Cardiac fibroblast (primary cell): Measurements from ENCODE around the gene S100B.

Experiments used
- DNase-seq, 2 donors: peaks; one replicate each; pipeline versions ENCODE4 v3.0.0 to v3.0.0-alpha.2; 2010; ENCODE audit warnings: low read depth in 2 of 2
- H3K4me3 ChIP-seq, 2 donors: replicated peaks in 1 of 2; 1 replicate in 1 of 2; 2 replicates in 1 of 2; pipeline ENCODE4 v1.5.1; 2011; ENCODE audit warnings: low read depth in 2 of 2, low read length in 2 of 2, mild to moderate bottlenecking in 2 of 2, moderate library complexity in 1 of 2
- CTCF ChIP-seq: IDR thresholded peaks from one replicate; pipeline ENCODE4 v1.5.1; 2011; ENCODE audit warnings: low read depth, mild to moderate bottlenecking, low read length, inconsistent platforms

Gene S100B

GRCh38 chr21:46645840-46646239 is 41.0 kb upstream of the S100B start:
- H3K4me3 ChIP-seq, result no peak overlapping the region
- no peak for DNase-seq

GRCh38 chr21:46643379-46644177 is 38.7 kb upstream of the S100B start:
- no peak for DNase-seq
- no peak overlapping the region for H3K4me3 ChIP-seq
- no peak for TF ChIP-seq CTCF

More at GRCh38 chr21:46645840-46646239, 41.0 kb upstream of the S100B start:
- TF ChIP-seq CTCF, result no peak

GRCh38 chr21:46641656-46642055 is 36.8 kb upstream of the S100B start:
- no peak for DNase-seq
- no peak for TF ChIP-seq CTCF
- H3K4me3 ChIP-seq, result no peak overlapping the region

- peak; percentile 42 for TF ChIP-seq CTCF
- H3K4me3 ChIP-seq, result no peak overlapping the region
- DNase-seq, result peak; percentile 57 to 58
Measured at GRCh38 chr21:46639489-46640386, 34.9 kb upstream of the S100B start.

GRCh38 chr21:46637952-46638746 is 33.3 kb upstream of the S100B start:
- TF ChIP-seq CTCF, result no peak
- peak in 1 of 2 donors; percentile 9 for DNase-seq
- peak overlapping the region in 1 of 2 donors; percentile 18 for H3K4me3 ChIP-seq

GRCh38 chr21:46636550-46637285 is 31.8 kb upstream of the S100B start:
- H3K4me3 ChIP-seq, result peak overlapping the region; percentile 84 to 100
- TF ChIP-seq CTCF, result no peak
- DNase-seq, result no peak
